GM12865 (cell line): ENCODE data around the gene SORL1.

Source experiments
- DNase-seq: peaks from one replicate; pipeline ENCODE4 v3.0.0; 2010; ENCODE audit warnings: low read depth
- H3K4me3 ChIP-seq: 2 replicates; pipeline ENCODE4 v1.5.1; 2011; ENCODE audit warnings: mild to moderate bottlenecking, low read depth, low read length, control low read depth
- TF ChIP-seq, protein P1 (sequence below): IDR thresholded peaks from 2 replicates; pipeline ENCODE4 v1.5.1; 2011; ENCODE audit warnings: low read length, control low read depth, low read depth, inconsistent platforms; ENCODE audit not compliant: insufficient read depth; ENCODE audit errors: missing control alignments

The SORL1 gene

DNA sequence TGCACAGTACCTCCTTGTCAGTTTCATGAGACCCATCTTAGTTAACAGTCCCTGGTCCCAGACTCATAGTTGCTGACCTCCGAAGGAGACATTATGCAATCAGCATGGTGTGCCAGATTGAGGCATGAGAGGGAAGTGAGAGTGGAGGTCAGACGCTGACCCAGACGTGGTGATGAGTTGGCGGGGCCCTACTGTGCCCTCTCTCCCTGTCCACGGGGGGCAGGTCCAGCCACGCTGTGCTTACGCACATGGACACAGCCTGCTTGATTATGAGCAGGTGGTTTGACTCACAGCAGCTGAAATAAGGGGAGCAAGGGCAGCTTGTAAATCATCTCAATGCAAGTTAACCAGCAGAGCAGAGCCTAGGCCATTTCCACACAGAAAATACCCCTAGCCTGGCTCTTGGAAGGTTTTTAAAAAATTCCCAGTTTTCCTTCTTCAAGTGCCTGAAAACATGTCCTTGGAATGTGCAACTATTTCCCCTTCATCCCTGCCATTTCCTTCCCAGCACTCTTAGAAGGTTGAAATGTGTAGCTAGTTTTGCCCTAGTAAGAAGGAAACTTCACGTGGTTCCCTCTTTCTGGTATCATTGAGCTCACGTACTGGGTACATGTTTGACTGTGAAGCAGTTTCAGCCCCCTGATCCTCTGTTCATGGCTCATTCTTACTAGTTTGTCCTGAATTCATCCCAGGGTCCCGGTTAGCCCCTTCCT, 123.3 kb downstream of the SORL1 start:
- TF ChIP-seq, protein P1, sequence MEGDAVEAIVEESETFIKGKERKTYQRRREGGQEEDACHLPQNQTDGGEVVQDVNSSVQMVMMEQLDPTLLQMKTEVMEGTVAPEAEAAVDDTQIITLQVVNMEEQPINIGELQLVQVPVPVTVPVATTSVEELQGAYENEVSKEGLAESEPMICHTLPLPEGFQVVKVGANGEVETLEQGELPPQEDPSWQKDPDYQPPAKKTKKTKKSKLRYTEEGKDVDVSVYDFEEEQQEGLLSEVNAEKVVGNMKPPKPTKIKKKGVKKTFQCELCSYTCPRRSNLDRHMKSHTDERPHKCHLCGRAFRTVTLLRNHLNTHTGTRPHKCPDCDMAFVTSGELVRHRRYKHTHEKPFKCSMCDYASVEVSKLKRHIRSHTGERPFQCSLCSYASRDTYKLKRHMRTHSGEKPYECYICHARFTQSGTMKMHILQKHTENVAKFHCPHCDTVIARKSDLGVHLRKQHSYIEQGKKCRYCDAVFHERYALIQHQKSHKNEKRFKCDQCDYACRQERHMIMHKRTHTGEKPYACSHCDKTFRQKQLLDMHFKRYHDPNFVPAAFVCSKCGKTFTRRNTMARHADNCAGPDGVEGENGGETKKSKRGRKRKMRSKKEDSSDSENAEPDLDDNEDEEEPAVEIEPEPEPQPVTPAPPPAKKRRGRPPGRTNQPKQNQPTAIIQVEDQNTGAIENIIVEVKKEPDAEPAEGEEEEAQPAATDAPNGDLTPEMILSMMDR, result no peak
- no peak overlapping the region for H3K4me3 ChIP-seq
- DNase-seq, result peak; percentile 75

DNA sequence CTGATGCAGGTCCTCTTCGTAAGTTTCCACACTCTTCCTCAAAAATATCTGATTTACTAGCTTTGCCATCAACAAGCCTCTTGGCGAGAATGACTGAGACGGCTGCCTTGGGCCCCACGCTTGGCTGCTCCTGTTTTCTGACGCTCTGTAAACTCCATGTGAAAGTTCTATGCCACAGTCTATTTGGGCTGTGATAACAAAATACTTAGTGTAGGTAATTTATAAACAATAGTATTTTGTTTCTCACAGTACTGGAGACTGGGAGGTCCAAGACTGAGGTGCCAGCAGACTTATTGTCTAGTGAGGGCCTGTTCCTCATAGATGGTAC, 123.8 kb downstream of the SORL1 start:
- H3K4me3 ChIP-seq, result no peak overlapping the region
- DNase-seq, result no peak
- TF ChIP-seq, protein P1, result no peak

DNA sequence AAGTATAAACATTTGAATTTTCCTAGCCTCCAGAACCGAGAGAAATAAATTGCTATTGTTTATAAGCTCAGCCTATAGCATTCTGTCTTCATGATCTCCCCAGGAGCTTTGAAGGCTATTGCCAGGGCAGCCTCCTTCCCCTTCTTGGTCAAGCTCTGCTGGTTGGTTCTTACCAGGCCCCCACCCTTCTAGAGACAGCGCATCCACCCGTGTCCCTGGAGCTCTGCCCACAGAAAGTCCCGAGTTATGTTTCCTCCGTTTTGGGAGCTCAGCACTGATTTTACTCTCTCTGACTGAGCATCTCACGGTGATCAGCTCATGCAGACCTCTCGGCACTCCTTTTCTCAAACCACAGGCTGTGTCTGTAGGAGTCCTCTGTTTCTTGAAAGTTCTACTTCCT, 124.4 kb downstream of the SORL1 start:
- no peak overlapping the region for H3K4me3 ChIP-seq
- TF ChIP-seq, protein P1, result no peak
- peak; percentile 66 for DNase-seq

DNA sequence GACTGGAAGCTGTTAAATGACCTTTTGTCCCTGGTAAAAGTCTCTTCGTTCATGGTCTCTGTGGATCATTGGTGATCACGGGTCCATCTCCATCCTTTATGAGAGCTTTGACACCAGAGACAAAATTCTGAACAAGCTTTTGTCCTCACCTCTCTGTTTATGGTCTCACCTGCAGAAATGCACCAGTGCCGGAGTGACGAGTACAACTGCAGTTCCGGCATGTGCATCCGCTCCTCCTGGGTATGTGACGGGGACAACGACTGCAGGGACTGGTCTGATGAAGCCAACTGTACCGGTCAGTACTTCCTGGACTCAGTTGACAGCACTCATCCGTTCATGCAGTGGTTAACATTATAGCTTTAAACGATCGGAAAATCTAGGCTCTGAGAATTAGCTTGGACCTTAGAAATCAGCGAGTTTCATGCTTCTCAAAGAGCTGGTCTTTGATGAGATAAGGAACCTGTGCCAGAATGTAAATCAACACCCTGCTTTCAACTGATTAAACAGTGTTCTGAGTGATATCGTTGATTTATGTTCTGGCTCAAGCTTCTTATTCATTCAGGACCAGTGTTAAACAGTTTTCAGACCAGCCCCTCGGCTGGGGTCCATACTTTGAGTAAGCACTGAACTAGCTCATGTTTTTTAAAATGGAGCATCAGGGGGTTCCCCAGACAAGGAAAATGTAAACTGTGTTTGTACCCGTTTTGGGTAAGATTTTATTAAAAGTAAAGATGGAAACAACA, 125.2 kb downstream of the SORL1 start:
- no peak overlapping the region for H3K4me3 ChIP-seq
- TF ChIP-seq, protein P1, result no peak
- no peak for DNase-seq

DNA sequence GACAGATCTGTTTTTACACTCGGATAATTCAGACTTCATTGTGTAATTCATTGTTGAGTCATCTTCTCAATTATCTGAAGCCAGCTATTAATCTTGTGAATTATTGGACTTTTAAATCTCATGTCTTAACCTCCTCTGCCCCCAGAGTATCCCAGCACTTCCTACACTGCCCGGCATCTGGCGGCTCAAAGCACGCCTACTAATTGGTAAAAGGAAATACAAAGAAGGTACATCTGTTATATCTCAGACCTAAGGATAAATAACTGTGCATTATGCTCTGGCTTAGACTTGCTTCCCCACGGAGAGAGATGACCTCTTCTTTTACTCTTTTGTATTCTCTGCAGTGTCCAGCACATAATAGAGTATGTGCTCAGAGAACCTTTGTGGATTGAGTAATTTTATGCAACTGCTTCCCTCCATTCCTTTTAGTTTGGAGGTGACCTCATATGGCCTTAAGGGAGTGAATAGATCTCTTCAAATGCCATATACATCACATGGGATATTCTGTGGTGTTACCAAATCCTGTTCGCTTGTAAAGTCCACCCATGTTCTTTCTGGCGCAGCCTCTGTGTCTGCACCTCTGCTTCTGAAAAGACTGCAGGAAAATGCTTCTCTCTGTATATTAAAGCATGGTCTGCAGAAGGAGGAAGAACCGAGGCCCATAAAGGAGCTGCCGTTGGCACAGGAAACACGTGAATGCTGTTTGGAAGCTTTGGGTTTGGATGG, 126.3 kb downstream of the SORL1 start:
- TF ChIP-seq, protein P1, result no peak
- no peak overlapping the region for H3K4me3 ChIP-seq
- DNase-seq, result no peak

DNA sequence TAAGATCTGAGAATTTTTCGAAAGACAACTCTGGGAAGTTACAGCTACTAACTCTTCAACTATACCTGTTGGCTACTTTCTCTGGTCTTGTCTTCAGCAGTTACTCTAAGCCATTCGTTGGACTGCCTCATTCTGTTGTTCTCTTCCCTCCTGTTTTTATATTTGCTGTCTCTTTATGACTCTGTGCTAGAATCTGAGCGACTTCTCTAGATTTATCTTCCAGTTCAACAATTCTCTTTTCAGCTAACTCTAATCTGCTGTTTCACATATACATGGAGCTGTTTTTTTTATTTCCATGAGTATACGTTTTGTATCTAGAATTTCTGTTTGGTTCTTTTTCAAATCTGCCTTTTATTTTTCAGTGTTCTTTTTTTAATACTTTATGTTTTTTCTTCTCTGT, 128.0 kb downstream of the SORL1 start:
- TF ChIP-seq, protein P1, result no peak
- no peak for DNase-seq
- no peak overlapping the region for H3K4me3 ChIP-seq
